Measurements from ENCODE around the gene HS1BP3.

Gene HS1BP3

GRCh38 chr2:20596973-20597859 lies 53.7 kb downstream of the HS1BP3 start:
- no peak overlapping the region for H3K4me3 ChIP-seq (ENCODE audit: control insufficient read depth, low read depth, low read length)
- no peak for TF ChIP-seq CTCF (IDR thresholded peaks at IDR 0.05; ENCODE audit: control insufficient read depth, insufficient read depth, low read depth, low read length, missing control alignments)
- DNase-seq (ENCODE audit: low read depth): no peak

- no peak overlapping the region for H3K4me3 ChIP-seq (ENCODE audit: control insufficient read depth, low read depth, low read length)
- DNase-seq (ENCODE audit: low read depth): no peak
- no peak for TF ChIP-seq CTCF (IDR thresholded peaks at IDR 0.05; ENCODE audit: control insufficient read depth, insufficient read depth, low read depth, low read length, missing control alignments)
Measured at GRCh38 chr2:20596193-20596972, 54.5 kb downstream of the HS1BP3 start.

GRCh38 chr2:20595439-20596192 lies 55.3 kb downstream of the HS1BP3 start:
- no peak for DNase-seq (ENCODE audit: low read depth)
- TF ChIP-seq CTCF (IDR thresholded peaks at IDR 0.05; ENCODE audit: control insufficient read depth, insufficient read depth, low read depth, low read length, missing control alignments): peak; percentile 12
- H3K4me3 ChIP-seq (ENCODE audit: control insufficient read depth, low read depth, low read length): no peak overlapping the region

GRCh38 chr2:20594957-20595356 lies 55.9 kb downstream of the HS1BP3 start:
- no peak overlapping the region for H3K4me3 ChIP-seq (ENCODE audit: control insufficient read depth, low read depth, low read length)
- no peak for TF ChIP-seq CTCF (IDR thresholded peaks at IDR 0.05; ENCODE audit: control insufficient read depth, insufficient read depth, low read depth, low read length, missing control alignments)
- DNase-seq (ENCODE audit: low read depth): no peak

GRCh38 chr2:20594048-20594750 lies 56.7 kb downstream of the HS1BP3 start:
- no peak overlapping the region for H3K4me3 ChIP-seq (ENCODE audit: control insufficient read depth, low read depth, low read length)
- DNase-seq (ENCODE audit: low read depth): no peak
- TF ChIP-seq CTCF (IDR thresholded peaks at IDR 0.05; ENCODE audit: control insufficient read depth, insufficient read depth, low read depth, low read length, missing control alignments): no peak
